Loucy (cell line): ENCODE results near the gene GLOD5.

Experiments
- CTCF ChIP-seq: fragments of 200-600 bp; sonication (generic); conservative IDR thresholded peaks from 2 replicates; pipeline ENCODE4 v1.5.1; 2014; ENCODE audit warnings: mild to moderate bottlenecking, antibody characterized with exemption, low read length
- EZH2phosphoT487 ChIP-seq: fragments of 200-600 bp; IDR thresholded peaks from 2 replicates; pipeline ENCODE4 v1.6.1; 2018; ENCODE audit warnings: antibody characterized with exemption, mild to moderate bottlenecking, moderate library complexity, borderline replicate concordance

GRCh38 chrX:48813644-48814043, 52.1 kb downstream of the GLOD5 start:
- TF ChIP-seq CTCF (no peak), EZH2phosphoT487 (no peak)
